Activated T-cell treated with anti-CD3 and anti-CD28 coated beads, Interleukin-2, amount 50 U/mL, for 1 hour (primary cell): Measurements from ENCODE around the gene FFAR3.

Source experiments
- DNase-seq: peaks from one replicate; pipeline ENCODE4 v3.0.0-alpha.2; 2020

The FFAR3 gene

DNA sequence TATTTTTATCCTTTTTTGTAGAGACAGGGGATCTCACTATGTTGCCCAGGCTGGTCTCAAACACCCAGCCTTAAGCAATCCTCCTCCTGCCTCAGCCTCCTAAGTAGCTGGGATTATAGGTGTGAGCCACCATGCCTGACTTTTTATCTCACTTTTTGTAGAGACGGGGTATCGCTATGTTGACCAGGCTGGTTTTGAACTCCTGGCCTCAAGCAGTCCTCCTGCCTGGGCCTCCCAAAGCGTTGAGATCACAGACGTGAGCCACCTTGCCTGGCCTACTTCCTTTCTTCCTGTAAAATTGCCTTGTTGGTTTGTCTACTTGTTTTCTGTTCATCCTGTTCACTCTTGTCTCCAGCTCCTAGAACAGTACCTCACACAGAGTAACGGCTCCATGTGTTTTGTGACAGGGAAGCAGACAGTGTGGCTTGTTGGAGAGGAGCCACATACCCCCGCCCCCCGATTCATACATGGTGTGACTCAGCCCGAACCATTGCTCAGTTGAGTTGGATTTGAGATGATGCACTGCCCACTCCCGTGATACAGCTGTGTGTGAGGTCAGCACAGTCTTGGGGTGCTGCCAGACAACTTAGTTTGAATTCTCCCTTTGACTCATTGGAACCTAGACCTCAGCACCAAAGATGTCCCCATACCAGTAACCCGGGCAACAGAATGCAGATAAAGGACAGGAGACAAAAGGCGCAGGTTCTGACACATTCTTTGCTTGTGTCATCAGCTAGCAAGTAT lies 46.8 kb downstream of the FFAR3 start:
- DNase-seq, result no peak

DNA sequence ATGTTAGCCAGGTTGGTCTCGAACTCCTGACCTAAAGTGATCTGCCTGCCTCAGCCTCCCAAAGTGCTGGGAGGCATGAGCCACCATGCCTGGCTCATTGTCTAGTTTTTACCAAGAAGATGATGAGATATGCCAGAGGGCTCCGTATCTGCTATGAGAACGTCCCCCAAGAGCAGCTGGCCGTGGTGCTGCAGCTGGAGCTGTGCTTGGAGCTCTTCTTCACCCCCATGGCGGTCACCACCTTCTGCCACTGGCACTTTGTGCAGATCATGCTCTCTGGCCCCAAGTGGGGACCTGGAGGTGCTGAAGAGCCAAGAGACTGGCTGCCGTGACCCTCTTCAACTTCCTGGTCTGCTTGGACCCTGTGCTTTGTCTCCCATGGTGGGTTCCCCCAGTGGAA lies 49.4 kb downstream of the FFAR3 start:
- DNase-seq, result no peak

DNA sequence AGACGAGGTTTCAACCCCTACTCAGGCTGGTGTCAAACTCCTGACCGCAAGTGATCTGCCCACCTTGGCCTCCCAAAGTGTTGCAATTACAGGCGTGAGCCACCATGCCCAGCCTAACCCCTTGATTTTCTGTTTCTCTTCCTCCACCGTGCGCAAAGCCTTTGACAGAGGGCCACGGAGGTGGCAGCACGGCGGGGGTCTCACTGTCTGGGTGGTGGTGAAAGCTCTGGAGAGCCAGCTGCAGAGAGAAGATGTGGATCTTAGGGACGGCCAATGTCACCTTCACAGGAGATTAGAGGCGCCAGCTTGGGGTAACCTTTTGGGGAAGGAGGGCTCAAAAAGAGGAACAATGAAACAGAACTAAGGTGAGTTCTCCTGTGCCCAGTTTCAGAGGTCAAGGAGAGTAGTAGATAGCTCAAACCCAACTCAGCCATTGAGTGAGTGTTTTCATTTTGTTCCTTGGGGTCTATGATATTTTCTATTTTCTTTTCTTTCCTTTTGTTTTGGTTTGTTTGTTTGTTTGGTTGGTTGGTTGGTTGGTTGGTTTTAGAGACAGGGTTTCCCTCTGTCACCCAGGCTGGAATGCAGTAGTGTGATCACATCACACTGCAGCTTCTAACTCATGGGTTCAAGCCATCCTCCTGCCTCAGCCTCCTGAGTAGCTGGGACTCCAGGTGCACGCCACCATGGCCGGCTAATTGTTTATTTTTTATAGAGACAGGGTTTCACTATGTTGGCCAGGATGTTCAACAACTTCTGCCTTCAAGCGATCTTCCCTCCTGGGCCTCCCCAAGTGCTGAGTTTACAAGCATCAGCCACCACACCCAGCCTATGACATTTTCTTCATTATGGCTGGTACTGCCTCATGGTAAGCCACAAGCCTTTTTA lies 50.3 kb downstream of the FFAR3 start:
- no peak for DNase-seq

DNA sequence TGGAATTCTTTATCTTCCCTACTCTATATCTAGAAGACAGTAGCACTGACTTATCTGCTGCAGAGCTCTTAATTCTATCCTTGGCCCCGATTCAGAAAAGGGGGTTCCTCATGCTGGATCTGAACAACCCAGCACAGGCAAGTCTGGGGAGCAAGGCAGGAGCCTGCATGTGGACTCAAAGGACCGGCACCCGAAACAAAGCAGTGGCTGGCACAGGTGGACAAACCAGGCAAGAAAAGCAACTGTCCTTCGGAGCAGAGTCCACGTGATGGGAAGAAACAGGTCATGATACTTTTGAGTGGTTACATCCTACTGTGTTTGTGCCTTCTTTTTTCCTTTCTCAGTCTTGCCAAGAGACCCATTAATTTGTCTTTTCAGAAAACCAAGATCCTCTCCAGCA lies 50.9 kb downstream of the FFAR3 start:
- DNase-seq, result no peak
